ENCODE data around the gene KDM5B.

- TF ChIP-seq SUZ12 (IDR thresholded peaks at IDR 0.05; ENCODE audit: extremely low read depth, insufficient read depth, insufficient read length) (no peak), YY1 (IDR thresholded peaks at IDR 0.05; ENCODE audit: insufficient read depth, insufficient read length) (no peak), ZNF274 (IDR thresholded peaks at IDR 0.05; ENCODE audit: low read depth, low read length) (no peak)
Measured at GRCh38 chr1:202834771-202835547, 26.7 kb upstream of the KDM5B start.

Data from NT2/D1 (cell line).